Skeletal muscle tissue (tissue), 4 donors: ENCODE data around the gene DMD. TPM values are rescaled to one million over a fixed set of nuclear protein-coding genes. Genes with fewer than 3 reads are reported as not detected.

ENCODE experiments used
- H3K27ac ChIP-seq: one replicate; pipeline ENCODE4 v1.7.0; 2013; ENCODE audit warnings: mild to moderate bottlenecking, low read depth, low read length, inconsistent platforms
- H3K27me3 ChIP-seq, 3 donors: one replicate each; pipeline ENCODE4 v1.7.0; 2013; ENCODE audit warnings: low read length in 3 of 3; ENCODE audit not compliant: control insufficient read depth in 3 of 3, insufficient read depth in 3 of 3
- H3K36me3 ChIP-seq, 3 donors: one replicate each; pipeline ENCODE4 v1.7.0; 2013; ENCODE audit warnings: low read length in 3 of 3; ENCODE audit not compliant: control insufficient read depth in 3 of 3, insufficient read depth in 3 of 3
- H3K4me1 ChIP-seq, 3 donors: one replicate each; pipeline ENCODE4 v1.7.0; 2013; ENCODE audit warnings: low read length in 3 of 3, mild to moderate bottlenecking in 3 of 3; ENCODE audit not compliant: control insufficient read depth in 3 of 3, insufficient read depth in 3 of 3
- H3K4me3 ChIP-seq, 3 donors: one replicate each; pipeline ENCODE4 v1.7.0; 2013; ENCODE audit warnings: low read length in 3 of 3
- H3K9ac ChIP-seq, 3 donors: one replicate each; pipeline ENCODE4 v1.7.0; 2013; ENCODE audit warnings: low read length in 3 of 3, mild to moderate bottlenecking in 3 of 3, moderate library complexity in 2 of 3, low read depth in 1 of 3
- H3K9me3 ChIP-seq, 3 donors: one replicate each; pipeline ENCODE4 v1.7.0; 2013; ENCODE audit warnings: low read length in 3 of 3; ENCODE audit not compliant: control insufficient read depth in 3 of 3
- total RNA-seq: library from RNA; depleted of rRNA; stranded (reverse); fragments of >200 nt; gene quantifications from one replicate; pipeline ENCODE4 v1.2.3, GENCODE V29; 2014
- donor health status: Osteomylitis.

DMD gene
- total RNA-seq, 1 donor from 2014 or later = 190 TPM

GRCh38 chrX:31374786-31375185 lies 1836.6 kb downstream of the DMD start:
- no peak overlapping the region for H3K4me3 ChIP-seq
- H3K4me1 ChIP-seq = no peaks in the 10 kb centered on the region
- H3K36me3 ChIP-seq = no peaks in the 10 kb centered on the region
- no peak overlapping the region for H3K9ac ChIP-seq
- no peak overlapping the region for H3K27ac ChIP-seq
- no peaks in the 10 kb centered on the region for H3K9me3 ChIP-seq
- H3K27me3 ChIP-seq = no peaks in the 10 kb centered on the region

GRCh38 chrX:31371956-31372355 lies 1839.4 kb downstream of the DMD start:
- no peaks in the 10 kb centered on the region for H3K9me3 ChIP-seq
- H3K9ac ChIP-seq = no peak overlapping the region
- H3K27ac ChIP-seq = no peak overlapping the region
- no peak overlapping the region for H3K4me3 ChIP-seq
- H3K27me3 ChIP-seq = no peaks in the 10 kb centered on the region
- H3K36me3 ChIP-seq = no peaks in the 10 kb centered on the region
- H3K4me1 ChIP-seq = no peaks in the 10 kb centered on the region

GRCh38 chrX:31367816-31368215 lies 1843.5 kb downstream of the DMD start:
- no peak overlapping the region for H3K4me3 ChIP-seq
- no peak overlapping the region for H3K9ac ChIP-seq
- H3K4me1 ChIP-seq = no peaks in the 10 kb centered on the region
- no peaks in the 10 kb centered on the region for H3K27me3 ChIP-seq
- H3K9me3 ChIP-seq = no peaks in the 10 kb centered on the region
- H3K36me3 ChIP-seq = no peaks in the 10 kb centered on the region
- H3K27ac ChIP-seq = no peak overlapping the region

- Histone ChIP-seq H3K9me3 (no peaks in the 10 kb centered on the region), H3K4me3 (no peak overlapping the region), H3K36me3 (no peaks in the 10 kb centered on the region), H3K27ac (no peak overlapping the region), H3K4me1 (no peaks in the 10 kb centered on the region), H3K9ac (no peak overlapping the region), H3K27me3 (no peaks in the 10 kb centered on the region)
Observed at GRCh38 chrX:31366041-31366440, 1845.3 kb downstream of the DMD start.

GRCh38 chrX:31356275-31357212 lies 1854.8 kb downstream of the DMD start:
- no peak overlapping the region for H3K27ac ChIP-seq
- no peaks in the 10 kb centered on the region for H3K9me3 ChIP-seq
- H3K27me3 ChIP-seq = no peaks in the 10 kb centered on the region
- no peak overlapping the region for H3K4me3 ChIP-seq
- no peak overlapping the region for H3K9ac ChIP-seq
- no peaks in the 10 kb centered on the region for H3K4me1 ChIP-seq
- no peaks in the 10 kb centered on the region for H3K36me3 ChIP-seq

- Histone ChIP-seq H3K9me3 (no peaks in the 10 kb centered on the region), H3K27me3 (no peaks in the 10 kb centered on the region), H3K36me3 (no peaks in the 10 kb centered on the region), H3K27ac (no peak overlapping the region), H3K4me1 (no peaks in the 10 kb centered on the region), H3K4me3 (no peak overlapping the region), H3K9ac (no peak overlapping the region)
Observed at GRCh38 chrX:31355206-31355955, 1856.0 kb downstream of the DMD start.

- Histone ChIP-seq H3K4me3 (no peak overlapping the region), H3K9me3 (no peaks in the 10 kb centered on the region), H3K9ac (no peak overlapping the region), H3K27ac (no peak overlapping the region), H3K36me3 (no peaks in the 10 kb centered on the region), H3K4me1 (no peaks in the 10 kb centered on the region), H3K27me3 (no peaks in the 10 kb centered on the region)
Observed at GRCh38 chrX:31353095-31353494, 1858.3 kb downstream of the DMD start.

GRCh38 chrX:31350808-31351074 lies 1860.6 kb downstream of the DMD start:
- no peak overlapping the region for H3K4me3 ChIP-seq
- no peak overlapping the region for H3K27ac ChIP-seq
- H3K36me3 ChIP-seq = no peaks in the 10 kb centered on the region

GRCh38 chrX:31349515-31349914 lies 1861.8 kb downstream of the DMD start:
- H3K9me3 ChIP-seq = no peaks in the 10 kb centered on the region
- no peak overlapping the region for H3K9ac ChIP-seq
- H3K27ac ChIP-seq = no peak overlapping the region
- H3K4me1 ChIP-seq = no peaks in the 10 kb centered on the region
- H3K36me3 ChIP-seq = no peaks in the 10 kb centered on the region
- no peak overlapping the region for H3K4me3 ChIP-seq
- no peaks in the 10 kb centered on the region for H3K27me3 ChIP-seq

More at GRCh38 chrX:31350808-31351074, 1860.6 kb downstream of the DMD start:
- Histone ChIP-seq H3K4me1 (no peaks in the 10 kb centered on the region), H3K9me3 (no peaks in the 10 kb centered on the region), H3K9ac (no peak overlapping the region), H3K27me3 (no peaks in the 10 kb centered on the region)

- H3K27me3 ChIP-seq = no peaks in the 10 kb centered on the region
- no peak overlapping the region for H3K9ac ChIP-seq
- H3K36me3 ChIP-seq = no peaks in the 10 kb centered on the region
- no peak overlapping the region for H3K4me3 ChIP-seq
- no peaks in the 10 kb centered on the region for H3K4me1 ChIP-seq
- no peaks in the 10 kb centered on the region for H3K9me3 ChIP-seq
- no peak overlapping the region for H3K27ac ChIP-seq
Observed at GRCh38 chrX:31340587-31340986, 1870.8 kb downstream of the DMD start.
